ENCODE results near the gene ACTA2. TPM values are rescaled to one million over a fixed set of nuclear protein-coding genes. Genes with fewer than 3 reads are reported as not detected.

The ACTA2 gene
- total RNA-seq, 1 donor = 855 TPM

- H3K27me3 ChIP-seq (ENCODE audit: insufficient read depth, low read length) = no peaks in the 10 kb centered on the region
- H3K4me2 ChIP-seq (ENCODE audit: insufficient read depth, low read length) = peak overlapping the region; percentile 81
- TF ChIP-seq CTCF (IDR thresholded peaks at IDR 0.05; ENCODE audit: extremely low read depth, low read depth, low read length) = no peak
- peak overlapping the region; percentile 90 for H2AFZ ChIP-seq (ENCODE audit: low read length)
- peaks cover 38% of the 10 kb centered on the region for H3K4me1 ChIP-seq (ENCODE audit: insufficient read depth, low read length)
- peaks cover 63% of the 10 kb centered on the region for H3K79me2 ChIP-seq (ENCODE audit: insufficient read depth, low read length)
- DNase-seq (ENCODE audit: insufficient read length, low spot score, missing footprints) = no peak
- H3K4me3 ChIP-seq (ENCODE audit: insufficient read depth, low read length) = peak overlapping the region; percentile 90
- H4K20me1 ChIP-seq (ENCODE audit: insufficient read depth, low read length) = no peaks in the 10 kb centered on the region
- no peaks in the 10 kb centered on the region for H3K36me3 ChIP-seq (ENCODE audit: insufficient read depth, low read length)
- no peaks in the 10 kb centered on the region for H3K9me3 ChIP-seq (ENCODE audit: low read depth, low read length)
- H3K27ac ChIP-seq (ENCODE audit: low read depth, low read length) = peak overlapping the region; percentile 84
Observed at GRCh38 chr10:88991899-88992320, 39.3 kb upstream of the ACTA2 start.

- Histone ChIP-seq H3K4me2 (ENCODE audit: insufficient read depth, low read length) (peak overlapping the region; percentile 81), H4K20me1 (ENCODE audit: insufficient read depth, low read length) (no peaks in the 10 kb centered on the region), H3K4me3 (ENCODE audit: insufficient read depth, low read length) (peak overlapping the region; percentile 90), H3K27ac (ENCODE audit: low read depth, low read length) (peak overlapping the region; percentile 84), H2AFZ (ENCODE audit: low read length) (peak overlapping the region; percentile 90), H3K36me3 (ENCODE audit: insufficient read depth, low read length) (no peaks in the 10 kb centered on the region), H3K27me3 (ENCODE audit: insufficient read depth, low read length) (no peaks in the 10 kb centered on the region), H3K4me1 (ENCODE audit: insufficient read depth, low read length) (peaks cover 38% of the 10 kb centered on the region), H3K79me2 (ENCODE audit: insufficient read depth, low read length) (peaks cover 60% of the 10 kb centered on the region), H3K9me3 (ENCODE audit: low read depth, low read length) (no peaks in the 10 kb centered on the region)
- peak; percentile 86 for DNase-seq (ENCODE audit: insufficient read length, low spot score, missing footprints)
- TF ChIP-seq CTCF (IDR thresholded peaks at IDR 0.05; ENCODE audit: extremely low read depth, low read depth, low read length) = no peak
Observed at GRCh38 chr10:88991161-88991898, 38.8 kb upstream of the ACTA2 start.

DNA sequence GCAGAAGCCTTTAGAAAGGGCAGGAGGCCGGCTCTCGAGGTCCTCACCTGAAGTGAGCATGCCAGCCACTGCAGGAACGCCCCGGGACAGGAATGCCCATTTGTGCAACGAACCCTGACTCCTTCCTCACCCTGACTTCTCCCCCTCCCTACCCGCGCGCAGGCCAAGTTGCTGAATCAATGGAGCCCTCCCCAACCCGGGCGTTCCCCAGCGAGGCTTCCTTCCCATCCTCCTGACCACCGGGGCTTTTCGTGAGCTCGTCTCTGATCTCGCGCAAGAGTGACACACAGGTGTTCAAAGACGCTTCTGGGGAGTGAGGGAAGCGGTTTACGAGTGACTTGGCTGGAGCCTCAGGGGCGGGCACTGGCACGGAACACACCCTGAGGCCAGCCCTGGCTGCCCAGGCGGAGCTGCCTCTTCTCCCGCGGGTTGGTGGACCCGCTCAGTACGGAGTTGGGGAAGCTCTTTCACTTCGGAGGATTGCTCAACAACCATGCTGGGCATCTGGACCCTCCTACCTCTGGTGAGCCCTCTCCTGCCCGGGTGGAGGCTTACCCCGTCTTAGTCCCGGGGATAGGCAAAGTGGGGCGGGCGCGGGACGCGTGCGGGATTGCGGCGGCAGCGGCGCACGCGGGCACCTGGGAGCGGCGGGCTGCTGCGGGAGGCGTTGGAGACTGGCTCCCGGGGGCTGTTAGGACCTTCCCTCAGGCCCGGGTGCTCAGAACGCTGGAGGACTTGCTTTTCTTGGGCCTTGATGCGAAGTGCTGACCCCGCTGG, 38.0 kb upstream of the ACTA2 start, which contains the start of gene FAS:
TSS of gene FAS (plus strand) at position 415 of the 777 bp plus-strand sequence. CDS start at position 494, 79 bp downstream.
- H3K4me1 ChIP-seq (ENCODE audit: insufficient read depth, low read length) = peaks cover 38% of the 10 kb centered on the region
- TF ChIP-seq CTCF (IDR thresholded peaks at IDR 0.05; ENCODE audit: extremely low read depth, low read depth, low read length) = no peak
- DNase-seq (ENCODE audit: insufficient read length, low spot score, missing footprints) = peak; percentile 90
- H3K4me3 ChIP-seq (ENCODE audit: insufficient read depth, low read length) = peak within 1 kb of the TSS; percentile 90
- no peaks in the 10 kb centered on the region for H3K9me3 ChIP-seq (ENCODE audit: low read depth, low read length)
- H3K36me3 ChIP-seq (ENCODE audit: insufficient read depth, low read length) = no peaks in the 10 kb centered on the region
- H3K79me2 ChIP-seq (ENCODE audit: insufficient read depth, low read length) = peaks cover 54% of the 10 kb centered on the region
- peak within 1 kb of the TSS; percentile 90 for H2AFZ ChIP-seq (ENCODE audit: low read length)
- peak within 1 kb of the TSS; percentile 81 for H3K4me2 ChIP-seq (ENCODE audit: insufficient read depth, low read length)
- no peaks in the 10 kb centered on the region for H3K27me3 ChIP-seq (ENCODE audit: insufficient read depth, low read length)
- H4K20me1 ChIP-seq (ENCODE audit: insufficient read depth, low read length) = no peaks in the 10 kb centered on the region
- H3K27ac ChIP-seq (ENCODE audit: low read depth, low read length) = peak within 1 kb of the TSS; percentile 84
